D341Med (cell line): ENCODE results near the gene C1QB.

ENCODE experiments used
- DNase-seq: peaks from one replicate; pipeline ENCODE4 v3.0.0; 2012; ENCODE audit warnings: low spot score

C1QB gene

GRCh38 chr1:22633697-22634463, 19.2 kb upstream of the C1QB start:
- DNase-seq: no peak

GRCh38 chr1:22635436-22635835, 17.6 kb upstream of the C1QB start:
- no peak for DNase-seq

- no peak for DNase-seq
These were observed 16.7 kb upstream of the C1QB start, which contains the start of gene C1QA for GRCh38 chr1:22636353-22636752. Gene C1QA (plus strand): TSS chr1:22636628. CDS start chr1:22637617, 989 bp downstream.

- DNase-seq: peak; percentile 61
These were observed 16.1 kb upstream of the C1QB start for GRCh38 chr1:22636927-22637326.

DNA sequence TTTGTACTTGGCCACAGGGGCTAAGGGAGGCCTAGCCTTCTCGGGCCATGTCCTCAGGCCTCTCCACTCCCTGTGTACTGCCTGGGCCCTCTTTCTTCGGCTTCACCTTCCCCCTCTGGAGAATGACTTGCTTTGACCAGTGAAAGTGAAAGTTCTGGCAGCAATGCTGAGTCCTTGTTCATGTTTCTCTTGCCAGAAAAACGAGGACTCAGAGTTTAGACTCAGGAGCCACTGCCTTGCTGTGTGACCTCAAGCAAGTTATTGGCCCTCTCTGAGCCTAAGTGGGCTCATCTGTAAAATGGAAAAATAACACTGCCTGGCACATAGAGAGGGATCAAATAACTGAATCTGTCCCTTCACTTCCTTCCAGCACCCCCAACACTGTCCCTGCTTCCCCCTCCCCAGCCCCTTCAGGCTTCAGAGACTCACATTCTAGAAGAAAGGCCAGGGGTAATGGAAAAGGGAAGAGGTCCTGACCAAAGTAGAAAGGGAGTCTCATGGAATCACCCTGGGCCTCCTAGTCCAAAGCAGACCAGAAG, 15.1 kb upstream of the C1QB start:
- DNase-seq: no peak

DNA sequence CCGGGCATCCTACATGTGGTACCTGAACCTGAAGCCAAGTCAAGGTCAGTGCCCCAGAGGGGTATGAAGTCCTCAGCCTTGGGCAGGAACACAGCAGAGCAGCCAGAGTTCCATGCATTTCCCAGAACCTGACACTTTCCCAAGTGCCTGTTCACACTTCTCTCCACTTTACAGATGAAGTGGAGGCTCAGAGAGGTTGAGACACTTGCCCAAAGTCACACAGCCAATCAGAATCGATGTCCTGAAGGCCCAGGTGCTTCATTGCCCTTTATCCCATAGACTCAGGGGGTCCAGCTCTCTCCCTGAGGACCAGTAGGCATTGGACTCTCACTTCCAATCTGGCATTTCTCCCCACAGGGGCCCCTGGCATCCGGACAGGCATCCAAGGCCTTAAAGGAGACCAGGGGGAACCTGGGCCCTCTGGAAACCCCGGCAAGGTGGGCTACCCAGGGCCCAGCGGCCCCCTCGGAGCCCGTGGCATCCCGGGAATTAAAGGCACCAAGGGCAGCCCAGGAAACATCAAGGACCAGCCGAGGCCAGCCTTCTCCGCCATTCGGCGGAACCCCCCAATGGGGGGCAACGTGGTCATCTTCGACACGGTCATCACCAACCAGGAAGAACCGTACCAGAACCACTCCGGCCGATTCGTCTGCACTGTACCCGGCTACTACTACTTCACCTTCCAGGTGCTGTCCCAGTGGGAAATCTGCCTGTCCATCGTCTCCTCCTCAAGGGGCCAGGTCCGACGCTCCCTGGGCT, 14.4 kb upstream of the C1QB start:
- DNase-seq: no peak

DNA sequence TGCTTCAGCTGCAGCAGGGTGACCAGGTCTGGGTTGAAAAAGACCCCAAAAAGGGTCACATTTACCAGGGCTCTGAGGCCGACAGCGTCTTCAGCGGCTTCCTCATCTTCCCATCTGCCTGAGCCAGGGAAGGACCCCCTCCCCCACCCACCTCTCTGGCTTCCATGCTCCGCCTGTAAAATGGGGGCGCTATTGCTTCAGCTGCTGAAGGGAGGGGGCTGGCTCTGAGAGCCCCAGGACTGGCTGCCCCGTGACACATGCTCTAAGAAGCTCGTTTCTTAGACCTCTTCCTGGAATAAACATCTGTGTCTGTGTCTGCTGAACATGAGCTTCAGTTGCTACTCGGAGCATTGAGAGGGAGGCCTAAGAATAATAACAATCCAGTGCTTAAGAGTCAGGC, 13.8 kb upstream of the C1QB start:
- DNase-seq: peak; percentile 61

GRCh38 chr1:22641247-22641646, 11.8 kb upstream of the C1QB start:
- no peak for DNase-seq

DNA sequence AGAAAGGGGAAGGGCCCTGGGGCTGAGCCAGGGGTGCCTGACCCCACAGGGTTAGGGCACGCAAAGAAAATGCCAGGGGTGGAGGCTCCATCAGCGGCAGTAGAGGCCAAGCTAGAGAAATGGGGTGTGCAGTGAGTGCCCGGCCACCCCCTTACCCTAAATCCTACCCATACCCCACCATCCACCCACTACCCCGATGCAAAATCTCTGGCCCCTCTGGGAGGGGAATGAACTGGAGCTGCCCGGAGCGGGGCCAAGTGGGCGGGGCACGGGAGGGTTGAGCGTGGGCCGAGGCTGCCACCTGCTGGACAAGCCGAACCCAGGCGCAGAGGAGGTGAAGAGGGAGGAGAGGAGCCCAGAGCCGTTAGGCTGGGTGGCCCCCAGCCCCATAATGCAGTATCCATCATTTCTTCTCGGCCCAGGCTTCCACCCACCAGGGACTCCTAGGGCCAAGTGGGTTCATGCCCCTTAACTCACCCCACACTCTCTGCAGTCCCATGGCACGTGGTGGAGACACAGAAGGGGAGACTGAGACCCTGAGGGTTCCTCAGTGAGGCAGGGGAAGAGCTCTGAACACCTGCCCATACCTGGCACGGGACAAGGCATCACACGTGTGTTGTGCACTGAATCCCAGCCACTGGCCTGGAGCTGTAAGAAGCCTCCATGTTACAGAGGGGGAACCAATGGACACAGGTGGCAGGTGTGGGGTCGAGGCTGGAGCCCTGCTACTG, 11.0 kb upstream of the C1QB start:
- peak; percentile 90 for DNase-seq

- no peak for DNase-seq
These were observed 9.7 kb upstream of the C1QB start, which contains the start of gene C1QC for GRCh38 chr1:22643381-22643780. Gene C1QC (plus strand): TSS chr1:22643633. CDS start chr1:22644024, 391 bp downstream.

DNA sequence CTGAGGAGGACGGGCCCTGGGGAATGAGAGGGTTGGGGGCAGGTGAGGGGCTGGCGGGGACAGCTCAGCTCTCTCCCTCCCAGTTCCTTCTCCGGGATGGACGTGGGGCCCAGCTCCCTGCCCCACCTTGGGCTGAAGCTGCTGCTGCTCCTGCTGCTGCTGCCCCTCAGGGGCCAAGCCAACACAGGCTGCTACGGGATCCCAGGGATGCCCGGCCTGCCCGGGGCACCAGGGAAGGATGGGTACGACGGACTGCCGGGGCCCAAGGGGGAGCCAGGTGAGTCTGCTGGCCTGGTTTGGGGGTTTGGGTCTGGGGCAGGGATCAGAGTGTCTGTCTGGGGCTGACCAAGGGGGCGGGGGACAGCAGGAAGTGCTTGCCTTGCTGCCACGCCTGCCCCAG, 9.1 kb upstream of the C1QB start:
- no peak for DNase-seq

- no peak for DNase-seq
These were observed 7.1 kb upstream of the C1QB start for GRCh38 chr1:22645931-22646330.

DNA sequence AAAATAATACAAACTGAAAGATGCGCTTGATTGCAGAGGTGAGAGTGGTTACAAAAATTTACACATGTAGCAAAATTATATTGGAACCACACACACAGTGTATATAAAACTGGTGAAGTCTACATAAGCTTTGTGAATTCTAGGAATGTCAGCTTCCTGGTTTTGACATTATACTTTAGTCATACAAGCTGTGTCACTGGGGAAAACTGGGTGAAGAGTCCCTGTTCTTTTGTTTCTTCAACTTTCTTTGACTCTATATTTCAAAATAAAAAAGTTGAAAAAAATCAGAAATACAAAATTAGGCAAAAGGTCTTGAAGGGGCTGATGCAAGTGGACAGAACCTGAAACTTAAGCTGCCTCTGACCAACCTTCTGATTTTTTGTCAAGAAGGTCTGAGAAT, 6.7 kb upstream of the C1QB start:
- no peak for DNase-seq

DNA sequence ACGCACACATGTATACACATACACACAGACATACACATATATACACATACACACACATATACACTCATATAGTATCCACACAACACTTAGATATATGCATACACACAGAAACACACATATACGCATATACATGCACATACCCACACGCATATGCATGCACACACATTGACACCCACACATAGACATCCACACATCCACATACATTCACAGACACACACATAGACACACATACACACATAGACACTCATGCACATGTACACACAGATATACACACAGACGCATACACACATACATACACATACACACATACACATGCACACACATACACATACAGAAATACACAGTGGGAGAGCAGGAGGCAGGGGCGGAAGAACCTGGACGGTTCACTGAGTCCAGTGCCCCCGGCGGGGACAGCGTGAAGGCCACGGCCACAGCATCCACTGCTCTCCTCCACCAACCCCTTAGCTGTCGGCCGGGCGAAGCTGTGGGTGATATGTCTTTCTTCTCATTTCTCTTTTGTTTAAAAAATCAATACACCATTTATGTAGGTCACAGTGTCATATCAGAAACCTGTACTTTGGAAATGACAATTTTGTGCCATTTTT, 2.8 kb upstream of the C1QB start:
- no peak for DNase-seq

- no peak for DNase-seq
These were observed 837 bp upstream of the C1QB start for GRCh38 chr1:22651941-22652856.

DNA sequence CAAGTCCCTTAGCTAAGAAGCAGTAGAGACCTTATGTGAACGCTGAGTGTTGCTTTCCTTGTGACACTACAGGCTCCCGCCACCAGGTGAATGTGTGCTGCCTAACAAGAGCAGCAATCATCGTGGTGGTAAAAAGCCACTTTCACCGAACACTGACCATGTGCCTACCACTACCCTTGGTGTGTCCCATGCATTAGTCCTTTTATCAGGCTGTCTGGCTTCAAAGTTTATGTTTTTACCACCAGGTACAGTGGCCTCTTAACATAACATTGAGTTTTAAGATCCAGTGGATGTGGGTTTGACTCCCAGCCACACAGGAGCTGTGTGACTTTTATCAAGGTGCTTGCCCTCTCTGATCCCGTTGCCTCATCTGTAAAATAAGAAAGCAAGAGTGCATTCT, 1.7 kb downstream of the C1QB start:
- DNase-seq: no peak

DNA sequence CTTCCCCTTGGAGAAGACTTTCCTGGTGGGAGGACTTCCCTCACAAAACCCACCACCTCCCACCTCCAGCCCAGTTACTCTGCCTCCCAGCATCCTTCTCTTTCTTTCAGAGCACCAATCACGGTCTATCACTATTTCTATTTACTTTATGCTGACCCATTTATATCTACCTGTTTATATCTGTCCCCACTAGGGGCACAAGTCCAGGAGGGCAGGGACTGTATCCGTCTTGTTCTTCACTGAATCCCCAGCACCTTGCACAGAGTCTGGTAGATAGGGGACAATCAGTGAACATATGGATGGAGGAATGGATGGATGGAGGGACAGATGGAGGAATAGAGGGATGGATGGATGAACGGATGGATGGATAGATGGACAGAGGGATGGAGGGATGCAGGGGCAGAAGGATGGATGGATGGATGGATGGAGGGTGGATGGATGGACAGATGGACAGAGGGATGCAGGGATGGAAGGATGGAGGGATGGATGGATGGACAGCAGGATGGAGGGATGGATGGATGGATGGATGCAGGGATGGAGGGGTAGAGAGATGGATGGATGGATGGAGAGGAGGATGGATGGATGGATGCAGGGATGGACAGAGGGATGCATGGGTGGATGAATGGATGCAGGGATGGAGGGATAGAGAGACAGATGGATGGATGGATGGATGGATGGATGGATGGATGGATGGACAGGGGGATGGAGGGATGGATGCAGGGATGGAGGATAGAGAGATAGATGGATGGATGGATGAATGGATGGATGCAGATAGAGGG, 5.5 kb downstream of the C1QB start:
- DNase-seq: no peak

GRCh38 chr1:22660716-22661241, 7.7 kb downstream of the C1QB start:
- DNase-seq: no peak

DNA sequence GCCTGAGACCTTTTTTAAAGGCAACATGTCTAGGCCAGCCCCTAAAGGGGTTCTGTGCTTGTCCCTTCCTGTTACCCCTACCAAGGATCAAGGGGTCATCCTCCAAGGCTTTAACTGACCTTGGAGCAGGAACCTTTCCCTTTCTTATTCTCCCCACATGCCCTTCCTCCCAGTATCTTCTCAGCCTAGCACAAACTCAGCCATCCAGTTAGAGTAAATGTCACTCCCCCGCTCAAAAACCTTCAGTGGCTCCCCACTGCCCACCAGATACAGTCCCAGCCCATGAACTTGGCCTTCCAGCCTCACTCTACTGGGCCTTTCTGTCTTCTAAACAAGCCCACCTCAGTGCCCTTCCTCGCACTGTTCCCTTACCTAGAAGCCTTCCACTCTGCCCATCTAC, 8.8 kb downstream of the C1QB start:
- DNase-seq: no peak

- DNase-seq: peak; percentile 63
These were observed 9.3 kb downstream of the C1QB start for GRCh38 chr1:22662318-22662717.
